Neuronal stem cell (in vitro differentiated cells): ENCODE data around the gene PCBD2.

ENCODE experiments used
- DNase-seq: peaks from one replicate; pipeline ENCODE4 v3.0.0-alpha.2; 2013; ENCODE audit warnings: low spot score
- H2AFZ ChIP-seq: one replicate; pipeline ENCODE4 v1.6.1; 2013; ENCODE audit warnings: mild to moderate bottlenecking, low read length, inconsistent platforms
- H2AK5ac ChIP-seq: 2 replicates; pipeline ENCODE4 v1.6.1; 2013; ENCODE audit warnings: low read depth, mild to moderate bottlenecking, inconsistent platforms, low read length, moderate library complexity, mixed read lengths
- H2BK120ac ChIP-seq: 2 replicates; pipeline ENCODE4 v1.6.1; 2013; ENCODE audit warnings: low read depth, mild to moderate bottlenecking, inconsistent platforms, low read length, moderate library complexity, mixed read lengths
- H2BK12ac ChIP-seq: one replicate; pipeline ENCODE4 v1.6.1; 2013; ENCODE audit warnings: low read length, inconsistent platforms
- H2BK15ac ChIP-seq: 2 replicates; pipeline ENCODE4 v1.6.1; 2013; ENCODE audit warnings: mild to moderate bottlenecking, low read length, inconsistent platforms, mixed read lengths
- H2BK5ac ChIP-seq: one replicate; pipeline ENCODE4 v1.6.1; 2013; ENCODE audit warnings: inconsistent platforms, mild to moderate bottlenecking, low read length, moderate library complexity
- H3K14ac ChIP-seq: one replicate; pipeline ENCODE4 v1.6.1; 2013; ENCODE audit warnings: low read length, inconsistent platforms
- H3K18ac ChIP-seq: 2 replicates; pipeline ENCODE4 v1.6.1; 2013; ENCODE audit warnings: low read length, inconsistent platforms
- H3K23ac ChIP-seq: 2 replicates; pipeline ENCODE4 v1.6.1; 2013; ENCODE audit warnings: low read depth, mild to moderate bottlenecking, mixed read lengths, low read length, inconsistent platforms; ENCODE audit not compliant: poor library complexity
- H3K27ac ChIP-seq: replicated peaks from 3 replicates; pipeline ENCODE4 v1.5.1; 2013; ENCODE audit warnings: low read length, inconsistent platforms
- H3K27me3 ChIP-seq, 3 experiments: 2 replicates each; pipeline ENCODE4 v1.6.1; 2013; ENCODE audit warnings: low read length in 3 of 3, mild to moderate bottlenecking in 2 of 3, inconsistent platforms in 1 of 3, low read depth in 1 of 3, mixed read lengths in 1 of 3, moderate library complexity in 1 of 3; ENCODE audit not compliant: control insufficient read depth in 3 of 3, insufficient read depth in 3 of 3
- H3K36me3 ChIP-seq, 2 donors: replicated peaks in 1 of 2; 2 replicates each; pipeline ENCODE4 v1.6.1; 2013; ENCODE audit warnings: low read length in 2 of 2; ENCODE audit not compliant: control insufficient read depth in 2 of 2, insufficient read depth in 2 of 2
- H3K4ac ChIP-seq: 2 replicates; pipeline ENCODE4 v1.6.1; 2013; ENCODE audit warnings: inconsistent platforms, mild to moderate bottlenecking, low read length, moderate library complexity
- H3K4me1 ChIP-seq, 2 donors: 1 replicate in 1 of 2; 2 replicates in 1 of 2; pipeline ENCODE4 v1.6.1; 2013; ENCODE audit warnings: low read length in 2 of 2, low read depth in 1 of 2; ENCODE audit not compliant: control insufficient read depth in 2 of 2, insufficient read depth in 1 of 2
- H3K4me2 ChIP-seq: one replicate; pipeline ENCODE4 v1.6.1; 2013; ENCODE audit warnings: mild to moderate bottlenecking, low read length, inconsistent platforms; ENCODE audit not compliant: insufficient read depth, poor library complexity, severe bottlenecking
- H3K4me3 ChIP-seq, 2 donors: 2 replicates each; pipeline ENCODE4 v1.5.1; 2013; ENCODE audit warnings: low read length in 2 of 2, mild to moderate bottlenecking in 2 of 2, inconsistent platforms in 1 of 2, moderate library complexity in 1 of 2
- H3K79me1 ChIP-seq: one replicate; pipeline ENCODE4 v1.6.1; 2013; ENCODE audit warnings: low read depth, mild to moderate bottlenecking, inconsistent platforms, low read length, moderate library complexity
- H3K9ac ChIP-seq: one replicate; pipeline ENCODE4 v1.6.1; 2013; ENCODE audit warnings: mild to moderate bottlenecking, low read depth, low read length, inconsistent platforms; ENCODE audit not compliant: poor library complexity
- H3K9me3 ChIP-seq, 2 donors: replicated peaks in 1 of 2; 2 replicates each; pipeline versions ENCODE3 to v1.6.1; 2013; ENCODE audit warnings: low read length in 2 of 2, mild to moderate bottlenecking in 2 of 2, inconsistent platforms in 1 of 2, low read depth in 1 of 2, mixed read lengths in 1 of 2, moderate library complexity in 1 of 2; ENCODE audit not compliant: control insufficient read depth in 2 of 2, insufficient read depth in 1 of 2
- H4K8ac ChIP-seq: one replicate; pipeline ENCODE4 v1.6.1; 2013; ENCODE audit warnings: low read depth, mild to moderate bottlenecking, inconsistent platforms, low read length, moderate library complexity
- H4K91ac ChIP-seq: one replicate; pipeline ENCODE4 v1.6.1; 2013; ENCODE audit warnings: low read length, low read depth, mild to moderate bottlenecking, inconsistent platforms; ENCODE audit not compliant: poor library complexity
- WGBS, 2 donors: extraction: QIAGEN DNeasy Blood & Tissue Kit; methylation state at CpG; one replicate each; pipeline ENCODE4 v1.1.7; 2013; ENCODE audit warnings: missing lambda C conversion rate in 2 of 2, mixed read lengths in 1 of 2; ENCODE audit not compliant: insufficient read length in 2 of 2, insufficient replicate concordance in 1 of 2; ENCODE audit errors: extremely low coverage in 2 of 2; 5-methylcytosine and 5-hydroxymethylcytosine counted together

The PCBD2 gene

GRCh38 chr5:134873494-134873893 is 31.4 kb upstream of the PCBD2 start:
- H3K14ac ChIP-seq: no peak overlapping the region
- H2AK5ac ChIP-seq: no peak overlapping the region
- no peak overlapping the region for H2BK15ac ChIP-seq
- no peaks in the 10 kb centered on the region for H3K27me3 ChIP-seq
- H2BK5ac ChIP-seq: no peak overlapping the region
- H3K4ac ChIP-seq: no peak overlapping the region
- no peaks in the 10 kb centered on the region for H3K9me3 ChIP-seq
- peaks cover 0 to 4% of the 10 kb centered on the region in 2 donors for H3K4me1 ChIP-seq
- no peak overlapping the region for H3K23ac ChIP-seq
- H2BK120ac ChIP-seq: no peak overlapping the region
- no peak overlapping the region for H3K27ac ChIP-seq
- no peak overlapping the region for H3K4me2 ChIP-seq
- H3K79me1 ChIP-seq: no peaks in the 10 kb centered on the region
- DNase-seq: no peak
- no CpG with 5 or more reads among the region's 6 CpGs for WGBS, 2 donors
- peaks cover 0 to 4% of the 10 kb centered on the region in 2 donors for H3K36me3 ChIP-seq
- no peak overlapping the region for H4K8ac ChIP-seq
- peak overlapping the region; percentile 89 for H2AFZ ChIP-seq
- no peak overlapping the region for H2BK12ac ChIP-seq
- no peak overlapping the region for H3K9ac ChIP-seq
- no peak overlapping the region for H4K91ac ChIP-seq
- no peak overlapping the region for H3K4me3 ChIP-seq
- H3K18ac ChIP-seq: no peak overlapping the region

- H3K27me3 ChIP-seq: no peaks in the 10 kb centered on the region
- peak within 1 kb of the TSS; percentile 79 for H3K4me2 ChIP-seq
- H4K8ac ChIP-seq: peak within 1 kb of the TSS; percentile 86
- peak within 1 kb of the TSS; percentile 87 for H3K4ac ChIP-seq
- peak within 1 kb of the TSS; percentile 57 for H3K27ac ChIP-seq
- H3K23ac ChIP-seq: peak within 1 kb of the TSS; percentile 100
- peak within 1 kb of the TSS; percentile 93 for H2BK120ac ChIP-seq
- peaks cover 0 to 4% of the 10 kb centered on the region in 2 donors for H3K36me3 ChIP-seq
- peak within 1 kb of the TSS; percentile 89 for H2AFZ ChIP-seq
- peaks cover 0 to 4% of the 10 kb centered on the region in 2 donors for H3K4me1 ChIP-seq
- no peaks in the 10 kb centered on the region for H3K79me1 ChIP-seq
- peak within 1 kb of the TSS; percentile 100 for H3K18ac ChIP-seq
- peak within 1 kb of the TSS; percentile 99 for H2BK15ac ChIP-seq
- H3K9ac ChIP-seq: peak within 1 kb of the TSS; percentile 99
- no peak within 1 kb of the TSS for H2AK5ac ChIP-seq
- H2BK5ac ChIP-seq: peak within 1 kb of the TSS; percentile 96
- WGBS, 2 donors: no CpG with 5 or more reads among the region's 79 CpGs
- DNase-seq: peak; percentile 76
- no peaks in the 10 kb centered on the region for H3K9me3 ChIP-seq
- peak within 1 kb of the TSS; percentile 89 for H4K91ac ChIP-seq
- H2BK12ac ChIP-seq: peak within 1 kb of the TSS; percentile 99
- H3K4me3 ChIP-seq: peak within 1 kb of the TSS; percentile 79 to 92
- H3K14ac ChIP-seq: peak within 1 kb of the TSS; percentile 98
These were observed 30.7 kb upstream of the PCBD2 start, which contains the start of gene TXNDC15 for GRCh38 chr5:134873987-134874830. Gene TXNDC15, plus strand, starts transcription at chr5:134874371. Its CDS starts 57 bp downstream, at chr5:134874428.

GRCh38 chr5:134874831-134875655 is 29.9 kb upstream of the PCBD2 start:
- DNase-seq: no peak
- no CpG with 5 or more reads among the region's 20 CpGs for WGBS, 2 donors

GRCh38 chr5:134877159-134877558 is 27.8 kb upstream of the PCBD2 start:
- H3K27ac ChIP-seq: no peak overlapping the region
- no peak overlapping the region for H3K18ac ChIP-seq

More at GRCh38 chr5:134874831-134875655, 29.9 kb upstream of the PCBD2 start:
- peaks cover 0 to 4% of the 10 kb centered on the region in 2 donors for H3K4me1 ChIP-seq
- H2AK5ac ChIP-seq: no peak overlapping the region
- peak overlapping the region; percentile 89 for H2AFZ ChIP-seq
- no peak overlapping the region for H3K23ac ChIP-seq
- H2BK15ac ChIP-seq: no peak overlapping the region
- H3K18ac ChIP-seq: peak overlapping the region; percentile 1
- no peak overlapping the region for H2BK5ac ChIP-seq
- no peaks in the 10 kb centered on the region for H3K79me1 ChIP-seq
- no peak overlapping the region for H3K14ac ChIP-seq
- H3K27ac ChIP-seq: no peak overlapping the region
- H4K8ac ChIP-seq: no peak overlapping the region
- H2BK120ac ChIP-seq: no peak overlapping the region
- peak overlapping the region; percentile 79 for H3K4me2 ChIP-seq
- H3K4ac ChIP-seq: no peak overlapping the region
- H3K9me3 ChIP-seq: no peaks in the 10 kb centered on the region
- peak overlapping the region; percentile 99 for H3K9ac ChIP-seq
- peaks cover 0 to 4% of the 10 kb centered on the region in 2 donors for H3K36me3 ChIP-seq
- no peak overlapping the region for H2BK12ac ChIP-seq
- no peak overlapping the region for H4K91ac ChIP-seq
- H3K27me3 ChIP-seq: no peaks in the 10 kb centered on the region
- peak overlapping the region; percentile 79 to 92 for H3K4me3 ChIP-seq

More at GRCh38 chr5:134877159-134877558, 27.8 kb upstream of the PCBD2 start:
- Histone ChIP-seq H2BK5ac (no peak overlapping the region), H3K79me1 (no peaks in the 10 kb centered on the region), H4K8ac (no peak overlapping the region), H3K14ac (no peak overlapping the region), H3K9ac (no peak overlapping the region), H2AFZ (no peak overlapping the region), H4K91ac (no peak overlapping the region), H2AK5ac (no peak overlapping the region), H2BK12ac (no peak overlapping the region), H3K4me3 (no peak overlapping the region), H3K4me1 (peaks cover 0 to 4% of the 10 kb centered on the region in 2 donors), H2BK15ac (no peak overlapping the region), H3K4ac (no peak overlapping the region), H3K4me2 (no peak overlapping the region), H3K9me3 (no peaks in the 10 kb centered on the region), H2BK120ac (no peak overlapping the region), H3K27me3 (no peaks in the 10 kb centered on the region), H3K23ac (no peak overlapping the region), H3K36me3 (peaks cover 0 to 4% of the 10 kb centered on the region in 2 donors)
- no peak for DNase-seq
